ENCODE data around the gene SPATC1L. TPM values are rescaled to one million over a fixed set of nuclear protein-coding genes. Genes with fewer than 3 reads are reported as not detected.

Gene SPATC1L
- total RNA-seq, 1 donor from 2014 or later, result 58.7 TPM

DNA sequence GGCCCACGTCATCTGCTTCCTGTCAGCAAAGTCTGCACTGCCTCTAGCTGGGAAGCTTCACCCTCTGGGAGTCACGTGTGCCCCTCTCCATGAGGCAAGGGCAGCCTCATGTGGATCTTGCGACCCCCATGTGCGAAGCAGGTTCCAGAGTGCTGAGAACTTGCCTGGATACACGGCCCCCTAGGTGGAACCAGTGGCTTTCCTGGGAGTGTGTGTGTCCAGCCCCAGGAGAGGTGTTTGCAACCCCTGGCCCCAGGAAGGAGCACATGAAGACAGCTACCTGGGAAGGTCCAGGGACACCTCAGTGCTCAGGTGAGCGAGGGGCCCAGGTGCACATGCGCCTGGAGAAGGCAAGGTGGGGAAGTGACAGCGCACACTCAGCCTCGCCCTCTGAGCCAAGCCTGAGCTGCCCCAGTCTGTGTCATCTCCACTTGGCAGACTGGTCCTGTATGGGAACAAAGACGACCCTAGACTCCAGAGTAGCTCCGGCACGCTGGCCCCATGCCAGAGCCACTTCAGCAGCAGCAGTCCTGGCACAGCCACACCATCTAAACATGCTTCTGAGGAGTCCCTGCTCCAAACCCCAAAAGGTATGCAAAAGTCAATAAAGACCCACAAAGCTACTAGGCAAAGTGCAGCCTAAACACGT, 35.5 kb upstream of the SPATC1L start:
- Mint-ChIP-seq H3K27ac (ENCODE audit: unreplicated experiment) (peak overlapping the region; percentile 16), H3K4me3 (ENCODE audit: unreplicated experiment) (peak overlapping the region; percentile 3), H3K4me1 (ENCODE audit: low read depth, unreplicated experiment) (peaks cover 32% of the 10 kb centered on the region), H3K9me3 (ENCODE audit: unreplicated experiment) (no peaks in the 10 kb centered on the region), H3K27me3 (ENCODE audit: unreplicated experiment) (peaks cover 13% of the 10 kb centered on the region), H3K36me3 (ENCODE audit: unreplicated experiment) (peaks cover 8% of the 10 kb centered on the region)
- TF ChIP-seq, protein P1, sequence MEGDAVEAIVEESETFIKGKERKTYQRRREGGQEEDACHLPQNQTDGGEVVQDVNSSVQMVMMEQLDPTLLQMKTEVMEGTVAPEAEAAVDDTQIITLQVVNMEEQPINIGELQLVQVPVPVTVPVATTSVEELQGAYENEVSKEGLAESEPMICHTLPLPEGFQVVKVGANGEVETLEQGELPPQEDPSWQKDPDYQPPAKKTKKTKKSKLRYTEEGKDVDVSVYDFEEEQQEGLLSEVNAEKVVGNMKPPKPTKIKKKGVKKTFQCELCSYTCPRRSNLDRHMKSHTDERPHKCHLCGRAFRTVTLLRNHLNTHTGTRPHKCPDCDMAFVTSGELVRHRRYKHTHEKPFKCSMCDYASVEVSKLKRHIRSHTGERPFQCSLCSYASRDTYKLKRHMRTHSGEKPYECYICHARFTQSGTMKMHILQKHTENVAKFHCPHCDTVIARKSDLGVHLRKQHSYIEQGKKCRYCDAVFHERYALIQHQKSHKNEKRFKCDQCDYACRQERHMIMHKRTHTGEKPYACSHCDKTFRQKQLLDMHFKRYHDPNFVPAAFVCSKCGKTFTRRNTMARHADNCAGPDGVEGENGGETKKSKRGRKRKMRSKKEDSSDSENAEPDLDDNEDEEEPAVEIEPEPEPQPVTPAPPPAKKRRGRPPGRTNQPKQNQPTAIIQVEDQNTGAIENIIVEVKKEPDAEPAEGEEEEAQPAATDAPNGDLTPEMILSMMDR (IDR thresholded peaks at IDR 0.05; ENCODE audit: partially characterized antibody, unreplicated experiment), result no peak
- DNase-seq, result no peak

DNA sequence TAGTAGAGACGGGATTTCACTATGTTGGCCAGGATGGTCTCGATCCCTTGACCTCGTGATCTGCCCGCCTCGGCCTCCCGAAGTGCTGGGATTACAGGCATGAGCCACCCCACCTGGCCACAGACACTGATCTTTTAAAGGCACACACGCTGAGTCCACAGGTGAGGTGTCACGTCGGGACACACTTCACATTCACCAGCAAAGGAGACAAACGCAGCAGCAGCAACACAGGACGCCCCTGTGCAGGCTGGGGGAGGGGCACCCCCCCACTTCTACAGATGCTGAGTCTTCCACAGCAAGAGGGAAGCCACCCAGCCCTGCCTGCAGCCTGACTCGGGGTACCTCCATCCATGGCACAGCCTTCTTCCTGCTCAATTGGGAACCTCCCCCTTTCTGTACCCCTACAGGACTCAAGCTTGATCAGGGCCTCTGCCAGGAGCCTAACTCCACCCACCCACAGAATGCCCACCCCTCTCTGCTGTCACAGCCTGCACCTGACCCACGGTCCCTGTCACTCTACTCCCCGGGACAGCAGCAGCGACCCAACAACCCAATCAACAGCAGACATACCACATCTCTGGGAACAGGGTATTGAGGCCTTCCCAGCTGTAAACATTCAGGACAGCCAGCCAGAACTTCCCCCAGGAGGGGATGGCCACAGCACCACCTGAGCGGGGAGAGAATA, 34.8 kb upstream of the SPATC1L start:
- no peak for DNase-seq
- Mint-ChIP-seq H3K4me3 (ENCODE audit: unreplicated experiment) (no peak overlapping the region), H3K36me3 (ENCODE audit: unreplicated experiment) (peaks cover 8% of the 10 kb centered on the region), H3K9me3 (ENCODE audit: unreplicated experiment) (peaks cover 2% of the 10 kb centered on the region), H3K27ac (ENCODE audit: unreplicated experiment) (no peak overlapping the region), H3K27me3 (ENCODE audit: unreplicated experiment) (peaks cover 17% of the 10 kb centered on the region), H3K4me1 (ENCODE audit: low read depth, unreplicated experiment) (peaks cover 30% of the 10 kb centered on the region)
- TF ChIP-seq, protein P1 (IDR thresholded peaks at IDR 0.05; ENCODE audit: partially characterized antibody, unreplicated experiment), result no peak

DNA sequence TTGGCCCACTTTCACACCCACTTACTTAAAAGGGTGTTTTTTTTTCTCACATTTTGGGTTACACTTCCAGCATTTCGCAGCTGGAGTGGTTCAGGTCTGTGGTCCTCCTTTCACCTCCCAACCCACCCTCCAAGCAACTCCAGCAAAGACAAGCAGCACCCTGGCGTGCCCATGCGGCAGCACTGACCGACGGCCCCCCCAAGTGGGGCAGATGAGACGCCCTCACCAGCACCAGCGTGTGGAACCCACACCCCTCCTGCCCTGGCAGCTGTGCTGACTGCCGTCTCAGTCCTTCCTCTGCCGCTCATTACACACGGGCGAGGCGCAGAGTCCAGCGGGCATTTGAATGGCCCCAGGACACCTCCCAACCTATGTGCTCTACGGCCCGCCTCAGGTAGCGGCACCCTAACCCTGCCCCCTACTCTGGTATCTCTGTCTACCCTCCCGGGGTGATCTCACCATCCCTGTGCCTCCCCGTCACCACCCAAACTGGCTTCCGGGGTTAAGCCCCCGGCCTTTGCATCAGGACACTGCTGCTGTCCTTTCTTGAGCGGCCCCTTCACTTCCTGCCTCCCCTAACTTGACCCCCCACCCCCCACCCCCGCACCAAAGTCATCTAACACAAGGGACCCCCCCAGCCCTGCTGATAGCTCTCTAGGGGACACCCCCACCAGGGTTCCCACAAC, 33.4 kb upstream of the SPATC1L start:
- TF ChIP-seq, protein P1 (IDR thresholded peaks at IDR 0.05; ENCODE audit: partially characterized antibody, unreplicated experiment), result no peak
- no peak overlapping the region for H3K4me3 Mint-ChIP-seq (ENCODE audit: unreplicated experiment)
- DNase-seq, result no peak
- peaks cover 2% of the 10 kb centered on the region for H3K9me3 Mint-ChIP-seq (ENCODE audit: unreplicated experiment)
- H3K27ac Mint-ChIP-seq (ENCODE audit: unreplicated experiment), result peak overlapping the region; percentile 55
- peaks cover 8% of the 10 kb centered on the region for H3K36me3 Mint-ChIP-seq (ENCODE audit: unreplicated experiment)
- H3K27me3 Mint-ChIP-seq (ENCODE audit: unreplicated experiment), result peaks cover 17% of the 10 kb centered on the region
- H3K4me1 Mint-ChIP-seq (ENCODE audit: low read depth, unreplicated experiment), result peaks cover 30% of the 10 kb centered on the region

DNA sequence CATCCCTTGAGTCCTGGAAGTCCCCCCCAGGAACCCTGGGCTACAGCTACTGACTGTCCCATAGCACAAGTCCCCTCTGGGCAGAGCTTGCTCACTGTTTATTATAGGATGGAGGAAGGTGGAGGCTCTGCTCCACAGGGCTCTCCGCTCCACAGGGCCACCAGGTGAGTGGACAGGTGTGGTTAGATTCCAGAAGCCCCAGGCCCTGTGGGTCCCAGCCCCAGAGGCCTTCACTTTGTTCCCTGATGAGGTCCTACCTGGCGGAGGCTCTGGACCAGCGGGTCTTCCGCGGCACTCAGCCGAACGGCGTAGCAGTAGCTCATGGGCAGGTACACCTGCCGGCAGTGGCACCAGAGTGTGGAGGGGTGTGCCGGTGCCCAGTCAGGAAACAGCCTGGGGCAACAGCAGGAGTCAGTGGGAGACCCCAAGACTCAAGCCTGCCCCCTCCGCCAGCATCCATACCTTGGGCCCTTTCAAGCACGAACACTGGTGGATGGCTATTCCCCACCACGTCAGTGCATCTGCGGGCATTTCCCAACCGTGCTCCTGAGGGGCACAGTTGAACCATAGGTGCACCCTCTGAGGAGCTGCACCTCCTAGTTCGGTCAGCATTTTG, 32.0 kb upstream of the SPATC1L start:
- peaks cover 14% of the 10 kb centered on the region for H3K27me3 Mint-ChIP-seq (ENCODE audit: unreplicated experiment)
- no peak for DNase-seq
- H3K27ac Mint-ChIP-seq (ENCODE audit: unreplicated experiment), result no peak overlapping the region
- peaks cover 23% of the 10 kb centered on the region for H3K4me1 Mint-ChIP-seq (ENCODE audit: low read depth, unreplicated experiment)
- peaks cover 12% of the 10 kb centered on the region for H3K36me3 Mint-ChIP-seq (ENCODE audit: unreplicated experiment)
- H3K4me3 Mint-ChIP-seq (ENCODE audit: unreplicated experiment), result no peak overlapping the region
- TF ChIP-seq, protein P1 (IDR thresholded peaks at IDR 0.05; ENCODE audit: partially characterized antibody, unreplicated experiment), result no peak
- peaks cover 6% of the 10 kb centered on the region for H3K9me3 Mint-ChIP-seq (ENCODE audit: unreplicated experiment)

All from glutamatergic neuron (in vitro differentiated cells).